Stimulated activated CD4-positive, alpha-beta T cell treated with anti-CD3 and anti-CD28 coated beads, Interleukin-1b, Interleukin-23, amount 100 ng/mL, for 4 hours (primary cell): Measurements from ENCODE around the gene PCDHA1.
"Not testable (repeated sequence)": the region's sequence is repeated elsewhere in the genome, so short reads cannot be mapped to it uniquely, and the experiment has no call there.

Experiments used
- DNase-seq, 2 donors: peaks; one replicate each; pipeline ENCODE4 v3.0.0-alpha.2; 2020; ENCODE audit warnings: low read depth in 2 of 2

The PCDHA1 gene

GRCh38 chr5:140808241-140808888 is 22.4 kb downstream of the PCDHA1 start:
- DNase-seq = not testable (repeated sequence)

- no peak for DNase-seq
These were observed 22.9 kb downstream of the PCDHA1 start for GRCh38 chr5:140808889-140809291.

- DNase-seq = no peak
These were observed 35.7 kb downstream of the PCDHA1 start, which contains the start of gene PCDHA5 for GRCh38 chr5:140821375-140822280. Gene PCDHA5, plus strand, starts transcription at chr5:140821613.

GRCh38 chr5:140822281-140822629 is 36.3 kb downstream of the PCDHA1 start:
- no peak for DNase-seq

GRCh38 chr5:140822969-140823368 is 37.0 kb downstream of the PCDHA1 start:
- not testable (repeated sequence) for DNase-seq

GRCh38 chr5:140823475-140823874 is 37.5 kb downstream of the PCDHA1 start:
- no peak for DNase-seq

GRCh38 chr5:140827704-140828361 is 41.9 kb downstream of the PCDHA1 start, which contains the start of gene PCDHA6:
Gene PCDHA6, plus strand, starts transcription at chr5:140827960. Its CDS starts 132 bp downstream, at chr5:140828092.
- no peak for DNase-seq

GRCh38 chr5:140828362-140828737 is 42.4 kb downstream of the PCDHA1 start:
- no peak for DNase-seq

GRCh38 chr5:140829511-140830501 is 43.9 kb downstream of the PCDHA1 start:
- not testable (repeated sequence) for DNase-seq

GRCh38 chr5:140833993-140834392 is 48.1 kb downstream of the PCDHA1 start, which contains the start of gene PCDHA7:
Gene PCDHA7, plus strand, starts transcription at chr5:140834269. Its CDS starts 115 bp downstream, at chr5:140834384.
- DNase-seq = no peak

- DNase-seq = not testable (repeated sequence)
These were observed 48.6 kb downstream of the PCDHA1 start for GRCh38 chr5:140834439-140835008.

- no peak for DNase-seq
These were observed 49.9 kb downstream of the PCDHA1 start for GRCh38 chr5:140835622-140836510.

GRCh38 chr5:140840978-140841962 is 55.3 kb downstream of the PCDHA1 start, which contains the start of gene PCDHA8:
Gene PCDHA8, plus strand, starts transcription at chr5:140841187. Its CDS starts 135 bp downstream, at chr5:140841322.
- DNase-seq = no peak

- DNase-seq = no peak
These were observed 57.1 kb downstream of the PCDHA1 start for GRCh38 chr5:140842798-140843733.

GRCh38 chr5:140848139-140849102 is 62.5 kb downstream of the PCDHA1 start, which contains the start of gene PCDHA9:
Gene PCDHA9, plus strand, starts transcription at chr5:140848382. Its CDS starts 114 bp downstream, at chr5:140848496.
- not testable (repeated sequence) for DNase-seq
